ENCODE measurements around the gene ATP6V0E2.
"Not testable (repeated sequence)": the region's sequence is repeated elsewhere in the genome, so short reads cannot be mapped to it uniquely, and the experiment has no call there.

The ATP6V0E2 gene

GRCh38 chr7:149907776-149908376 is 34.1 kb downstream of the ATP6V0E2 start:
- not testable (repeated sequence) for H3K4me1 Mint-ChIP-seq, H3K36me3 Mint-ChIP-seq, H3K9me3 Mint-ChIP-seq, H3K27me3 Mint-ChIP-seq, H3K4me3 Mint-ChIP-seq, H3K27ac Mint-ChIP-seq

- H3K4me3 Mint-ChIP-seq, H3K9me3 Mint-ChIP-seq, H3K27ac Mint-ChIP-seq, H3K4me1 Mint-ChIP-seq, H3K36me3 Mint-ChIP-seq, H3K27me3 Mint-ChIP-seq: not testable (repeated sequence)
These were observed 36.5 kb downstream of the ATP6V0E2 start for GRCh38 chr7:149910219-149910618.

- not testable (repeated sequence) for H3K4me1 Mint-ChIP-seq, H3K9me3 Mint-ChIP-seq, H3K27me3 Mint-ChIP-seq, H3K4me3 Mint-ChIP-seq, H3K27ac Mint-ChIP-seq, H3K36me3 Mint-ChIP-seq
These were observed 38.4 kb downstream of the ATP6V0E2 start for GRCh38 chr7:149912126-149912525.

- H3K27me3 Mint-ChIP-seq, H3K9me3 Mint-ChIP-seq, H3K36me3 Mint-ChIP-seq, H3K27ac Mint-ChIP-seq, H3K4me3 Mint-ChIP-seq, H3K4me1 Mint-ChIP-seq: not testable (repeated sequence)
These were observed 52.6 kb downstream of the ATP6V0E2 start for GRCh38 chr7:149926414-149926813.

Data from activated naive CD4-positive, alpha-beta T cell treated with anti-CD3 and anti-CD28 coated beads, Interleukin-2, amount 50 U/mL, for 24 hours (primary cell).